IMR-90 (cell line): ENCODE data around the gene ESAM. TPM values are rescaled to one million over a fixed set of nuclear protein-coding genes. Genes with fewer than 3 reads are reported as not detected.

Experiments
- ATAC-seq: fragments of 200-7000 bp; cut with Tn5 transposase; 2 replicates; pipeline ENCODE4 v1.9.1; 2020; ENCODE audit warnings: low read depth, mild to moderate bottlenecking, moderate library complexity
- BruUV-seq: library from RNA; stranded (reverse); fragments of 400-500 nt; replicated peaks from 2 replicates; lab custom pipeline; 2021; lab: Mats Ljungman, UMichigan
- CTCF ChIA-PET: fragments of 300-600 bp; formaldehyde crosslinking; extraction: SDS; loops from one replicate; lab custom pipeline; 2021; ENCODE audit warnings: antibody characterized with exemption; lab: Yijun Ruan, JAX
- POLR2A ChIA-PET: fragments of 300-600 bp; sonication (Branson Sonifier 250); formaldehyde crosslinking; loops from one replicate; lab custom pipeline; 2022; ENCODE audit warnings: antibody characterized with exemption; ENCODE audit not compliant: unreplicated experiment; lab: Charles Lee
- DNase-seq: peaks from one replicate; pipeline ENCODE4 v3.0.0; 2013
- H2AFZ ChIP-seq: replicated peaks from 2 replicates; pipeline ENCODE3; 2013; ENCODE audit warnings: low read length, mild to moderate bottlenecking; ENCODE audit not compliant: poor library complexity
- H2AK5ac ChIP-seq: 2 replicates; pipeline ENCODE4 v1.6.1; 2013; ENCODE audit warnings: low read depth, low read length, inconsistent platforms
- H2AK9ac ChIP-seq: replicated peaks from 2 replicates; pipeline ENCODE3; 2013; ENCODE audit warnings: mild to moderate bottlenecking, low read depth, low read length, moderate library complexity; ENCODE audit not compliant: poor library complexity
- H2BK120ac ChIP-seq: 2 replicates; pipeline ENCODE4 v1.6.1; 2013; ENCODE audit warnings: low read depth, low read length, inconsistent platforms
- H2BK15ac ChIP-seq: 3 replicates; pipeline ENCODE4 v1.6.1; 2013; ENCODE audit warnings: low read depth, low read length, inconsistent platforms
- H2BK20ac ChIP-seq: 2 replicates; pipeline ENCODE4 v1.6.1; 2013; ENCODE audit warnings: low read depth, mild to moderate bottlenecking, inconsistent platforms, low read length, moderate library complexity
- H2BK5ac ChIP-seq: 2 replicates; pipeline ENCODE4 v1.6.1; 2013; ENCODE audit warnings: mild to moderate bottlenecking, low read depth, low read length, inconsistent platforms; ENCODE audit not compliant: poor library complexity, severe bottlenecking
- H3K14ac ChIP-seq: replicated peaks from 2 replicates; pipeline ENCODE4 v1.6.1; 2013; ENCODE audit warnings: low read depth, low read length, inconsistent platforms
- H3K18ac ChIP-seq: 2 replicates; pipeline ENCODE4 v1.6.1; 2013; ENCODE audit warnings: low read depth, low read length, control low read depth
- H3K23ac ChIP-seq: 2 replicates; pipeline ENCODE4 v1.6.1; 2013; ENCODE audit warnings: low read depth, low read length, inconsistent platforms
- H3K27ac ChIP-seq: 2 replicates; pipeline ENCODE4 v1.5.1; 2013; ENCODE audit warnings: mild to moderate bottlenecking, control low read depth, low read length; ENCODE audit not compliant: insufficient read depth
- H3K27me3 ChIP-seq: 2 replicates; pipeline ENCODE4 v1.6.1; 2013; ENCODE audit warnings: low read length; ENCODE audit not compliant: control insufficient read depth, insufficient read depth
- H3K36me3 ChIP-seq: 2 replicates; pipeline ENCODE4 v1.6.1; 2013; ENCODE audit warnings: low read length, mixed read lengths; ENCODE audit not compliant: control insufficient read depth, insufficient read depth
- H3K4ac ChIP-seq: 2 replicates; pipeline ENCODE4 v1.6.1; 2013; ENCODE audit warnings: low read depth, low read length, inconsistent platforms
- H3K4me1 ChIP-seq: 2 replicates; pipeline ENCODE4 v1.6.1; 2013; ENCODE audit warnings: low read length, mixed read lengths; ENCODE audit not compliant: control insufficient read depth, insufficient read depth
- H3K4me2 ChIP-seq: 2 replicates; pipeline ENCODE4 v1.6.1; 2013; ENCODE audit warnings: low read depth, mild to moderate bottlenecking, control low read depth, low read length, moderate library complexity
- H3K4me3 ChIP-seq: 2 replicates; pipeline ENCODE4 v1.5.1; 2013; ENCODE audit warnings: low read depth, mild to moderate bottlenecking, control low read depth, low read length, moderate library complexity; ENCODE audit not compliant: insufficient read depth
- H3K56ac ChIP-seq: 2 replicates; pipeline ENCODE4 v1.6.1; 2013; ENCODE audit warnings: low read length, inconsistent platforms; ENCODE audit not compliant: insufficient read depth; ENCODE audit errors: extremely low read depth
- H3K79me1 ChIP-seq, 2 experiments: 2 replicates each; pipeline ENCODE4 v1.6.1; 2013; ENCODE audit warnings: low read length in 2 of 2, inconsistent platforms in 1 of 2, low read depth in 1 of 2
- H3K9ac ChIP-seq: 2 replicates; pipeline ENCODE4 v1.6.1; 2013; ENCODE audit warnings: low read depth, low read length, control low read depth
- H3K9me1 ChIP-seq: 2 replicates; pipeline ENCODE4 v1.6.1; 2013; ENCODE audit warnings: low read length, inconsistent platforms; ENCODE audit not compliant: insufficient read depth
- H3K9me3 ChIP-seq: 2 replicates; pipeline ENCODE4 v1.6.1; 2013; ENCODE audit warnings: low read length; ENCODE audit not compliant: control insufficient read depth, insufficient read depth
- H4K20me1 ChIP-seq: 2 replicates; pipeline ENCODE4 v1.6.1; 2013; ENCODE audit warnings: low read length, inconsistent platforms; ENCODE audit not compliant: insufficient read depth
- H4K5ac ChIP-seq: 2 replicates; pipeline ENCODE4 v1.6.1; 2013; ENCODE audit warnings: mild to moderate bottlenecking, low read depth, low read length, control low read depth
- H4K8ac ChIP-seq, 2 experiments: 2 replicates each; pipeline ENCODE4 v1.6.1; 2013; ENCODE audit warnings: low read depth in 2 of 2, low read length in 2 of 2, control low read depth in 1 of 2, inconsistent platforms in 1 of 2
- H4K91ac ChIP-seq: 2 replicates; pipeline ENCODE4 v1.6.1; 2013; ENCODE audit warnings: low read depth, low read length, inconsistent platforms; ENCODE audit not compliant: insufficient read depth
- NFE2L2 ChIP-seq: fragments of 150-350 bp; IDR thresholded peaks from 2 replicates; pipeline ENCODE4 v1.6.1; 2016; ENCODE audit warnings: low read depth, mild to moderate bottlenecking, low read length
- RFX5 ChIP-seq: IDR thresholded peaks from 2 replicates; pipeline ENCODE4 v1.8.0; 2012; ENCODE audit warnings: low read depth, mild to moderate bottlenecking, low read length, moderate library complexity
- SMC3 ChIP-seq: fragments of 150-350 bp; IDR thresholded peaks from 2 replicates; pipeline ENCODE4 v1.6.1; 2016; ENCODE audit warnings: low read depth, mild to moderate bottlenecking, antibody characterized with exemption, low read length, moderate library complexity
- WGBS, 2 experiments: methylation state at CpG; one replicate each; pipeline versions ENCODE4 v1.1.5 to v1.1.7; 2013; ENCODE audit warnings: missing lambda C conversion rate in 2 of 2; ENCODE audit not compliant: insufficient read length in 1 of 2; ENCODE audit errors: extremely low coverage in 2 of 2; 5-methylcytosine and 5-hydroxymethylcytosine counted together
- dilution Hi-C: fragments of 300-500 bp; cut with HindIII; formaldehyde crosslinking; loops from one replicate; pipeline ENCODE4 v1.14.3; 2018; ENCODE audit warnings: low sequenced_read_pairs; ENCODE audit not compliant: unreplicated experiment
- in situ Hi-C: fragments of 300-500 bp; cut with MboI; formaldehyde crosslinking; loops from 3 replicates; pipeline ENCODE4 v1.14.3; 2019; ENCODE audit warnings: low sequenced_read_pairs, inconsistent platforms, mixed read lengths
- intact Hi-C: fragments of 100-400 bp; cut with micrococcal nuclease; formaldehyde crosslinking; loops from 2 replicates; pipeline ENCODE4 v1.10.0; 2022
- polyA plus RNA-seq, 3 experiments: library from polyadenylated mRNA; depleted of rRNA; stranded (reverse); fragments of >200 nt; gene quantifications; 2 replicates each; pipeline ENCODE4 v1.2.3, GENCODE V29; 2012; ENCODE audit warnings: low replicate concordance in 1 of 3
- total RNA-seq: library from RNA; depleted of rRNA; stranded (reverse); fragments of >200 nt; gene quantifications from 2 replicates; pipeline ENCODE4 v1.2.3, GENCODE V29; 2012
- TF ChIP-seq, protein P1 (sequence below): conservative IDR thresholded peaks from 2 replicates; pipeline ENCODE4 v1.5.1; 2012; ENCODE audit warnings: mild to moderate bottlenecking, low read depth, low read length, improper control_type of control experiment

The ESAM gene
- total and polyA plus RNA-seq, 2 of the 4 experiments (the other 2 are of a cell fraction), result under 0.01 to 0.12 TPM

GRCh38 chr11:124762624-124763155 lies 600 bp upstream of the ESAM start:
- H3K4me2 ChIP-seq, result peak overlapping the region; percentile 96
- H4K8ac ChIP-seq, result no peak overlapping the region
- ChIA-PET POLR2A (no interaction called here), CTCF (interaction anchor here (0.6 to 1.4 kb wide), 3 partner anchors 10 to 31 kb away, joined by 3 read pairs; no protein-coding TSS in a partner anchor)
- no peaks in the 10 kb centered on the region for H3K9me1 ChIP-seq
- peaks cover 2% of the 10 kb centered on the region for H3K36me3 ChIP-seq
- H3K4me3 ChIP-seq, result peak overlapping the region; percentile 32
- BruUV-seq, result no TSS peak
- dilution Hi-C loops (no loop called here), intact Hi-C loops (loop anchor here (1.0 kb wide), 3 partner anchors 89 to 118 kb away; partner anchors contain the start of genes SIAE and SPA17), in situ Hi-C loops (loop anchor here (5.0 to 10.0 kb wide), 2 partner anchors 72 to 90 kb away; partner anchors contain the start of genes SIAE and SPA17)
- H3K56ac ChIP-seq, result no peak overlapping the region
- H2BK15ac ChIP-seq, result no peak overlapping the region
- H3K14ac ChIP-seq, result no peak overlapping the region
- no peak overlapping the region for H3K27ac ChIP-seq
- no peak overlapping the region for H3K23ac ChIP-seq
- DNase-seq (no peak), ATAC-seq (peak; percentile 22)
- no peak overlapping the region for H2BK5ac ChIP-seq
- H4K5ac ChIP-seq, result no peak overlapping the region
- no peak for TF ChIP-seq RFX5
- TF ChIP-seq, protein P1, sequence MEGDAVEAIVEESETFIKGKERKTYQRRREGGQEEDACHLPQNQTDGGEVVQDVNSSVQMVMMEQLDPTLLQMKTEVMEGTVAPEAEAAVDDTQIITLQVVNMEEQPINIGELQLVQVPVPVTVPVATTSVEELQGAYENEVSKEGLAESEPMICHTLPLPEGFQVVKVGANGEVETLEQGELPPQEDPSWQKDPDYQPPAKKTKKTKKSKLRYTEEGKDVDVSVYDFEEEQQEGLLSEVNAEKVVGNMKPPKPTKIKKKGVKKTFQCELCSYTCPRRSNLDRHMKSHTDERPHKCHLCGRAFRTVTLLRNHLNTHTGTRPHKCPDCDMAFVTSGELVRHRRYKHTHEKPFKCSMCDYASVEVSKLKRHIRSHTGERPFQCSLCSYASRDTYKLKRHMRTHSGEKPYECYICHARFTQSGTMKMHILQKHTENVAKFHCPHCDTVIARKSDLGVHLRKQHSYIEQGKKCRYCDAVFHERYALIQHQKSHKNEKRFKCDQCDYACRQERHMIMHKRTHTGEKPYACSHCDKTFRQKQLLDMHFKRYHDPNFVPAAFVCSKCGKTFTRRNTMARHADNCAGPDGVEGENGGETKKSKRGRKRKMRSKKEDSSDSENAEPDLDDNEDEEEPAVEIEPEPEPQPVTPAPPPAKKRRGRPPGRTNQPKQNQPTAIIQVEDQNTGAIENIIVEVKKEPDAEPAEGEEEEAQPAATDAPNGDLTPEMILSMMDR, result no peak
- TF ChIP-seq SMC3, result no peak
- no peak for TF ChIP-seq NFE2L2
- H3K9me3 ChIP-seq, result no peaks in the 10 kb centered on the region
- peak overlapping the region; percentile 69 for H2AFZ ChIP-seq
- no peak overlapping the region for H2BK120ac ChIP-seq
- no peak overlapping the region for H4K91ac ChIP-seq
- peaks cover 3 to 13% of the 10 kb centered on the region in 2 experiments; a peak in 2 of 4 replicates for H3K79me1 ChIP-seq
- peak overlapping the region; percentile 45 for H2AK9ac ChIP-seq
- H2AK5ac ChIP-seq, result peak overlapping the region; percentile 20; the same call in 1 of the 2 replicates
- WGBS, 2 experiments, result no CpG with 5 or more reads among the region's 45 CpGs
- no peak overlapping the region for H3K18ac ChIP-seq
- H3K27me3 ChIP-seq, result peaks cover 17% of the 10 kb centered on the region; the same call in 1 of the 2 replicates
- no peak overlapping the region for H3K4ac ChIP-seq
- peaks cover 1% of the 10 kb centered on the region; the same call in 1 of the 2 replicates for H3K4me1 ChIP-seq
- no peak overlapping the region; the same call in 1 of the 2 replicates for H3K9ac ChIP-seq
- peaks cover 10% of the 10 kb centered on the region for H4K20me1 ChIP-seq
- 0 out of 2 replicates have a peak overlapping the region, but pooled peaks have one; percentile 18 for H2BK20ac ChIP-seq
